OCI-LY7 (cell line): ENCODE measurements around the gene VCL. TPM values are rescaled to one million over a fixed set of nuclear protein-coding genes. Genes with fewer than 3 reads are reported as not detected.

Source experiments
- BruUV-seq: library from RNA; stranded (reverse); fragments of 400-500 nt; replicated peaks from 2 replicates; lab custom pipeline; 2021; lab: Mats Ljungman, UMichigan
- CTCF ChIA-PET: fragments of 300-600 bp; sonication (Branson Sonifier 250); formaldehyde crosslinking; loops from one replicate; lab custom pipeline; 2022; ENCODE audit warnings: antibody characterized with exemption; ENCODE audit not compliant: unreplicated experiment; lab: Charles Lee
- POLR2A ChIA-PET: fragments of 300-600 bp; sonication (Branson Sonifier 250); formaldehyde crosslinking; loops from one replicate; lab custom pipeline; 2022; ENCODE audit warnings: antibody characterized with exemption; lab: Charles Lee
- DNase-seq: peaks from one replicate; pipeline ENCODE4 v3.0.0-alpha.2; 2015; ENCODE audit warnings: low spot score
- H2AFZ ChIP-seq: fragments of 200-600 bp; sonication (generic), shearing (Covaris generic); 2 replicates; pipeline ENCODE4 v1.6.1; 2014; ENCODE audit warnings: mild to moderate bottlenecking, antibody characterized with exemption, low read length, moderate library complexity
- H3K27ac ChIP-seq: fragments of 200-600 bp; sonication (generic); 2 replicates; pipeline ENCODE4 v1.5.1; 2014; ENCODE audit warnings: mixed run types, low read depth, mild to moderate bottlenecking, moderate library complexity, low read length, inconsistent platforms; ENCODE audit not compliant: poor library complexity, severe bottlenecking
- H3K36me3 ChIP-seq: fragments of 200-600 bp; sonication (generic); 2 replicates; pipeline ENCODE4 v1.6.1; 2014; ENCODE audit warnings: mild to moderate bottlenecking, antibody characterized with exemption, low read length, moderate library complexity, mixed read lengths; ENCODE audit not compliant: insufficient read depth
- H3K4me1 ChIP-seq: fragments of 200-600 bp; sonication (generic); 2 replicates; pipeline ENCODE4 v1.5.1; 2014; ENCODE audit warnings: mild to moderate bottlenecking, low read length; ENCODE audit not compliant: insufficient read depth, poor library complexity, severe bottlenecking
- H3K4me2 ChIP-seq: fragments of 200-600 bp; sonication (generic); 2 replicates; pipeline ENCODE4 v1.6.1; 2014; ENCODE audit warnings: mild to moderate bottlenecking, low read length
- H3K4me3 ChIP-seq: fragments of 200-600 bp; sonication (generic); 2 replicates; pipeline ENCODE4 v1.5.1; 2014; ENCODE audit warnings: mild to moderate bottlenecking, low read depth, low read length; ENCODE audit not compliant: poor library complexity, severe bottlenecking
- H3K79me2 ChIP-seq: fragments of 200-600 bp; sonication (generic); 2 replicates; pipeline ENCODE4 v1.6.1; 2016; ENCODE audit warnings: low read depth, mild to moderate bottlenecking, low read length, moderate library complexity, mixed read lengths; ENCODE audit not compliant: insufficient read depth
- H3K9me2 ChIP-seq: fragments of 200-600 bp; sonication (generic); 2 replicates; pipeline ENCODE4 v1.6.1; 2016; ENCODE audit warnings: mild to moderate bottlenecking, low read length, mixed read lengths; ENCODE audit not compliant: insufficient read depth
- H3K9me3 ChIP-seq: fragments of 200-600 bp; sonication (generic); 2 replicates; pipeline ENCODE4 v1.6.1; 2014; ENCODE audit warnings: mild to moderate bottlenecking, mixed run types, low read length, mixed read lengths
- H4K20me1 ChIP-seq: fragments of 200-600 bp; sonication (generic); 2 replicates; pipeline ENCODE4 v1.6.1; 2014; ENCODE audit warnings: mild to moderate bottlenecking, antibody characterized with exemption, low read length, moderate library complexity, mixed read lengths; ENCODE audit not compliant: insufficient read depth
- EZH2phosphoT487 ChIP-seq: fragments of 200-600 bp; sonication (generic); IDR thresholded peaks from 2 replicates; pipeline ENCODE4 v1.6.1; 2018; ENCODE audit warnings: low read depth, borderline replicate concordance, mild to moderate bottlenecking, mixed run types, antibody characterized with exemption, low read length, moderate library complexity, mixed read lengths
- intact Hi-C: fragments of 100-400 bp; cut with micrococcal nuclease; formaldehyde crosslinking; loops from one replicate; pipeline ENCODE4 v1.10.0; 2022; ENCODE audit not compliant: unreplicated experiment
- total RNA-seq, 2 experiments: library from RNA; depleted of rRNA in 1 of 2; stranded (reverse); fragments of >200 nt in 1 of 2; shearing (Covaris generic) in 1 of 2; gene quantifications; 2 replicates each; pipeline ENCODE4 v1.2.3, GENCODE V29; 2014 to 2022
- TF ChIP-seq, protein P1 (sequence below): fragments of 200-600 bp; sonication (generic); conservative IDR thresholded peaks from 2 replicates; pipeline ENCODE4 v1.5.1; 2014; ENCODE audit warnings: mild to moderate bottlenecking, antibody characterized with exemption, low read length, moderate library complexity, mixed read lengths

VCL gene
- total RNA-seq, 2 experiments from 2014 or later: 19.1 to 55.5 TPM

DNA sequence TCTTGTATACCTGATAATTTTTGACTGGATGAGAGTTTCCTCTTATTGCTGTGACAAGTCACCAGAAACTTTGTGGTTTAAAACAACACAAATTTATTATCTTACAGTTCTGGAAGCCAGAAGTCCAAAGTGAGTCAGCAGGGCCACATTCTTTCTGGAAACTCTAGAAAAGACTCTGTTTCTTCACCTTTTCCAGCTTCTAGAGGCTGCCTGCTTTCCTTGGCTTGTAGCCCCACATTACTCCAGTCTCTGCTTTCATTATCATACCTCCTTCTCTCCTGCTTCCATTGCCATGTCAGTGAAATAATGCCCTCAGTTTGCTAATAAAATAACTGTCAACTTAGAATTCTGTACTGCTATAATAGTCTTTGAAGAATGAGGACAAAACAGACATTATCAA is 65.3 kb downstream of the VCL start:
- H3K9me3 ChIP-seq: no peaks in the 10 kb centered on the region
- H3K79me2 ChIP-seq: no peaks in the 10 kb centered on the region
- POLR2A ChIA-PET: no interaction called here
- no peak overlapping the region for H2AFZ ChIP-seq
- TF ChIP-seq EZH2phosphoT487: no peak
- TF ChIP-seq, protein P1, sequence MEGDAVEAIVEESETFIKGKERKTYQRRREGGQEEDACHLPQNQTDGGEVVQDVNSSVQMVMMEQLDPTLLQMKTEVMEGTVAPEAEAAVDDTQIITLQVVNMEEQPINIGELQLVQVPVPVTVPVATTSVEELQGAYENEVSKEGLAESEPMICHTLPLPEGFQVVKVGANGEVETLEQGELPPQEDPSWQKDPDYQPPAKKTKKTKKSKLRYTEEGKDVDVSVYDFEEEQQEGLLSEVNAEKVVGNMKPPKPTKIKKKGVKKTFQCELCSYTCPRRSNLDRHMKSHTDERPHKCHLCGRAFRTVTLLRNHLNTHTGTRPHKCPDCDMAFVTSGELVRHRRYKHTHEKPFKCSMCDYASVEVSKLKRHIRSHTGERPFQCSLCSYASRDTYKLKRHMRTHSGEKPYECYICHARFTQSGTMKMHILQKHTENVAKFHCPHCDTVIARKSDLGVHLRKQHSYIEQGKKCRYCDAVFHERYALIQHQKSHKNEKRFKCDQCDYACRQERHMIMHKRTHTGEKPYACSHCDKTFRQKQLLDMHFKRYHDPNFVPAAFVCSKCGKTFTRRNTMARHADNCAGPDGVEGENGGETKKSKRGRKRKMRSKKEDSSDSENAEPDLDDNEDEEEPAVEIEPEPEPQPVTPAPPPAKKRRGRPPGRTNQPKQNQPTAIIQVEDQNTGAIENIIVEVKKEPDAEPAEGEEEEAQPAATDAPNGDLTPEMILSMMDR: no peak
- H3K4me1 ChIP-seq: peaks cover 5% of the 10 kb centered on the region
- no peak overlapping the region for H3K4me3 ChIP-seq
- H3K9me2 ChIP-seq: no peaks in the 10 kb centered on the region
- H3K27ac ChIP-seq: no peak overlapping the region
- H3K4me2 ChIP-seq: no peak overlapping the region
- intact Hi-C loops: no loop called here
- peaks cover 13% of the 10 kb centered on the region for H3K36me3 ChIP-seq
- CTCF ChIA-PET: no interaction called here
- BruUV-seq: no TSS peak
- no peaks in the 10 kb centered on the region for H4K20me1 ChIP-seq
- DNase-seq: no peak

DNA sequence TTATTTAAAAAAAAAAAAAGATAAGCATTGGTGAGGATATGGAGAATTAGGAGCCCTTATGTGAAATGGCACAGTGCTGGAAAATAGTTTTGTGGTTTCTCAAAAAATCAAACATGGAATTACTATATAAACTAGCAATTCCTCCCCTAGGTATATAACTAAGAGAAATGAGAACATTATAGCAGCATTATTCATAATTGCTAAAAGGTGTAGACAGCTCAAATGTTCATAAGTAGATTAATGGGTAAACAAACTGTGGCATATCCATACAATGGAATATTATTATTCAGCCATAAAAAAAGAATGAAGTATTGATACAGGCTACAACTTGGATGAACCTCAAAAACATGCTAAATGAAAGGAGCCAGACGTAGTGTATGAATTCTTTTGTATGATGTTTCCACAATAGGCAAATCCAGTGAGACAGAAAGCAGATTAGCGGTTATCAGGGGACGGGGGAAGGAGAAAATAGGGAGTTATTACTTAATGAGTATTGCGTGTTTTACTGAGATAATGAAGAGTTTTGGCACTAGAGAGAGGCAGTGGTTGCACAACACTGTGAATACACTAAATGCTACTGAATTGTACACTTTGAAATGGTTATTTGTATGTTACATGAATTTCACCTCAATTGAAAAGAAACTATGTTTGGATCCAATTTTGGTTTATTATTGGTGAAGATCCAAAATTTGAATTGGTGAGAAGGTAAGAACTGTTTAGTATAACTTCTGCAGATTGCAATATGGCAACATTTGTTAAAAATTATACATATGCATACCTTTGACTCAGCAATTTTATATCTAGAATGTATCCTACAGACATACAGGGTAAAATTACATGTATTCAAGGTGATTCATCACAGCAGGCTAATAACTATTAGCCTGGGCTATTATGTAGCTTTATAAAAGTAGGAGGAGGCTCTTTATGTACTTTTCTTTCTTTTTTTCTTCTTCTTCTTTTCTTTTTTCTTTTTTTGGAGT is 69.7 kb downstream of the VCL start:
- Histone ChIP-seq H3K27ac (no peak overlapping the region), H3K4me3 (no peak overlapping the region), H3K4me1 (no peaks in the 10 kb centered on the region), H2AFZ (no peak overlapping the region), H3K9me2 (no peaks in the 10 kb centered on the region), H4K20me1 (no peaks in the 10 kb centered on the region), H3K79me2 (no peaks in the 10 kb centered on the region), H3K4me2 (no peak overlapping the region), H3K9me3 (no peaks in the 10 kb centered on the region), H3K36me3 (peaks cover 13% of the 10 kb centered on the region)
- DNase-seq: no peak
- BruUV-seq: no TSS peak
- intact Hi-C loops: no loop called here
- TF ChIP-seq, protein P1: no peak
- no peak for TF ChIP-seq EZH2phosphoT487
- ChIA-PET CTCF (no interaction called here), POLR2A (interaction anchor here (0.9 to 1.0 kb wide), 3 partner anchors 10 to 40 kb away, joined by 3 to 6 read pairs (median 3); no protein-coding TSS in a partner anchor)

DNA sequence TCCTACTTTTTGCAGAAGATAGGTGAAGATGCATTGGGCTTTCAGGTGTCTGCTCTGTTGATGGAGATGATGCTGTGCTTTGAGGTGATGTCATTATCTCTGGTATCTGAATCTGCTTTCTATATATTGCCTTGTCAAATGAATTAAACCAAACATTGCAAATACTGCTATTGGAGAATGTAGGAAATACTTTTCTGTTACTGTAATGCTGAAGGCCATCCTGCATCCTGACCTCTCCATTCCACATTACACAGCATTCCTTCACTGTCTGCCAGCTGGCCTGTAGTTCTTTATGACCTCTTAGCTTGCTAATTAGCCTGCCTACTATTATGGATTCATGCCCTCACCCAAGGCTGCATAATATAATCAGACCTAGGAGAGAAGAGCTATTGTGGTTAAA is 73.2 kb downstream of the VCL start:
- H3K9me3 ChIP-seq: no peaks in the 10 kb centered on the region
- peaks cover 21% of the 10 kb centered on the region for H3K36me3 ChIP-seq
- no peak overlapping the region for H3K4me2 ChIP-seq
- no peak for DNase-seq
- no peak overlapping the region for H2AFZ ChIP-seq
- CTCF ChIA-PET: no interaction called here
- H3K9me2 ChIP-seq: no peaks in the 10 kb centered on the region
- no peak overlapping the region for H3K4me3 ChIP-seq
- BruUV-seq: no TSS peak
- TF ChIP-seq EZH2phosphoT487: no peak
- TF ChIP-seq, protein P1: no peak
- no peaks in the 10 kb centered on the region for H4K20me1 ChIP-seq
- H3K4me1 ChIP-seq: peaks cover 9% of the 10 kb centered on the region
- H3K79me2 ChIP-seq: no peaks in the 10 kb centered on the region
- no peak overlapping the region for H3K27ac ChIP-seq
- intact Hi-C loops: no loop called here
- POLR2A ChIA-PET: no interaction called here
